NT2/D1 (cell line): ENCODE data around the gene RASD2.
"Not testable (repeated sequence)": the region's sequence is repeated elsewhere in the genome, so short reads cannot be mapped to it uniquely, and the experiment has no call there.

Experiments used
- DNase-seq: peaks from one replicate; pipeline ENCODE4 v3.0.0-alpha.2; 2011; ENCODE audit warnings: low read depth, low spot score
- H3K27me3 ChIP-seq: 2 replicates; pipeline ENCODE4 v1.6.0; 2011; ENCODE audit warnings: mild to moderate bottlenecking; ENCODE audit not compliant: insufficient read length, insufficient read depth
- H3K36me3 ChIP-seq: 2 replicates; pipeline ENCODE4 v1.6.1; 2011; ENCODE audit warnings: mild to moderate bottlenecking, low read length, mixed read lengths; ENCODE audit not compliant: insufficient read depth, insufficient read length
- H3K4me1 ChIP-seq: 2 replicates; pipeline ENCODE4 v1.5.1; 2011; ENCODE audit not compliant: insufficient read depth, insufficient read length
- H3K4me3 ChIP-seq: 2 replicates; pipeline ENCODE4 v1.5.1; 2011; ENCODE audit warnings: low read depth; ENCODE audit not compliant: insufficient read length
- H3K9ac ChIP-seq: 2 replicates; pipeline ENCODE4 v1.6.0; 2011; ENCODE audit warnings: low read depth; ENCODE audit not compliant: insufficient read length
- H3K9me3 ChIP-seq: 2 replicates; pipeline ENCODE4 v1.5.1; 2011; ENCODE audit warnings: mild to moderate bottlenecking, low read length; ENCODE audit not compliant: insufficient read depth
- SUZ12 ChIP-seq: IDR thresholded peaks from 2 replicates; pipeline ENCODE4 v1.6.1; 2011; ENCODE audit not compliant: insufficient read length, insufficient read depth; ENCODE audit errors: extremely low read depth
- YY1 ChIP-seq: IDR thresholded peaks from 2 replicates; pipeline ENCODE4 v1.6.1; 2011; ENCODE audit not compliant: insufficient read length, insufficient read depth
- ZNF274 ChIP-seq: IDR thresholded peaks from 2 replicates; pipeline ENCODE4 v1.6.1; 2011; ENCODE audit warnings: mild to moderate bottlenecking, low read depth, low read length

Gene RASD2, protein sequence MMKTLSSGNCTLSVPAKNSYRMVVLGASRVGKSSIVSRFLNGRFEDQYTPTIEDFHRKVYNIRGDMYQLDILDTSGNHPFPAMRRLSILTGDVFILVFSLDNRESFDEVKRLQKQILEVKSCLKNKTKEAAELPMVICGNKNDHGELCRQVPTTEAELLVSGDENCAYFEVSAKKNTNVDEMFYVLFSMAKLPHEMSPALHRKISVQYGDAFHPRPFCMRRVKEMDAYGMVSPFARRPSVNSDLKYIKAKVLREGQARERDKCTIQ

DNA sequence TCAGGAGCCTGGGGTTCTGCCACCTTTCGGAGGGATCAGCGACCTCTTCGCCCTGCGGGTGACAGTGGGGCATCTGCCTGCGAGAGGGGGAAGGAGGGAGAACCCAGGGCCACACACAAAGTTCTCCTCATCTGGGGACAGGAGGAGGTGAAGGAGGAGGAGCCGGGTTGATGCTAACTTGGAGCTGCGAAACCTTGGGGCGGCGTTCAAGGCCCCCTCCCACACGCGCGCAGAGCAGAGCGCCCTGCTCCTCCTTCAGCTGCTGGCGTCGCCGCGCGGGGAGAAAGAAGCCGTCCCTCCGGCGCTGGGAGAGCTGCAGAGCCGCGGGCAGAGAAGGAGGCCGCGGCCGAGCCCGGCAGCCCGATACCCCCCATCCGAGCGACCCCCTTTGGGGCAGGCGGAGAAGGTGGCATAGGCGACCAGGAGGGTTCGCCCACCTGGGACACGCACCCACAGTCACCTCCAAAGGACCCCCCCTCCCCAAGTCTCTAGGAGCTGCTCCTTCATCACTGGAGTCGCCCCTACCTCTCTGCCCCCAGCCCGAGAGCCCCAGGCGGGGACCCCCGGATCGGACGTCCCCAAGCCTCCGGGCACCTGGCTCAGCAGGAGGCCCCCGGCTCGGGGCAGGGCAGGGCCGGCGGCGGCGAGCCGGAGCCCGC, at the start of gene RASD2:
Gene RASD2, plus strand, starts transcription at position 237 of the 659 bp plus-strand sequence. CDS start 5,979 bp downstream, outside the sequence.
- Histone ChIP-seq H3K4me3 (peak within 1 kb of the TSS; percentile 61), H3K9me3 (no peaks in the 10 kb centered on the region), H3K27me3 (peaks cover 44% of the 10 kb centered on the region), H3K4me1 (peaks cover 12% of the 10 kb centered on the region), H3K9ac (peak within 1 kb of the TSS; percentile 56), H3K36me3 (no peaks in the 10 kb centered on the region)
- no peak for DNase-seq
- TF ChIP-seq ZNF274 (no peak), SUZ12 (no peak), YY1 (no peak)

DNA sequence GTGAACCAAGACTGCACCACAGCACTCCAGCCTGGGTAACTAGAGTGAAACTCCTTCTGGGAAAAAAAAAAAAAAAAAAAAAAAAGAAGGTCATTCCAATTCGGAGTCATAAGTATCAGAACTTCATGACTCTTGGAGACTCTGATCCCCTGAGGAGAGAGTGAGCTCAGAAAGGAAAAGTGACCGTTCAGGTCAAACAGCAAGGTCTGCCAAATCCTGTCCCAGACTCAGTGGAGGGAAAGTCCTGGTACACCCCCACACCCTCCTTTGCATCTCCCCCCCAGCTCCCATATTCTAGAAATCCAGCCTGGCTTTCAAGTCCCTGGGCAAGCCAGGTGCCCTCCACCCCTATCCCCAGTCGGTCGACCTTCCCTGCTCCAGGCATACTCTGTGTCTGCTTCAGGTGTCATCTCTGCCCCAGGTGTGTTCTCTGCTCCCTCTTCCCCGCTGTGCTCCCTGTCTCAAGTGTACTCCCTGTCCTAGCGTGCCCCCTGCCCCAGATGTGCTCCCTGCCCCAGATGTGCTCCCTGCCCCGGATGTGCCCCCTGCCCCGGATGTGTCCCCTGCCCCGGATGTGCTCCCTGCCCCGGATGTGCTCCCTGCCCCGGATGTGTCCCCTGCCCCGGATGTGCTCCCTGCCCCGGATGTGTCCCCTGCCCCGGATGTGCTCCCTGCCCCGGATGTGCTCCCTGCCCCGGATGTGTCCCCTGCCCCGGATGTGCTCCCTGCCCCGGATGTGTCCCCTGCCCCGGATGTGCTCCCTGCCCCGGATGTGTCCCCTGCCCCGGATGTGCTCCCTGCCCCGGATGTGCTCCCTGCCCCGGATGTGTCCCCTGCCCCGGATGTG, 49.3 kb upstream of the RASD2 start:
- H3K9ac ChIP-seq, DNase-seq, H3K4me3 ChIP-seq, H3K36me3 ChIP-seq, H3K9me3 ChIP-seq, H3K4me1 ChIP-seq: not testable (repeated sequence)
- H3K27me3 ChIP-seq: peaks cover 12% of the 10 kb centered on the region

DNA sequence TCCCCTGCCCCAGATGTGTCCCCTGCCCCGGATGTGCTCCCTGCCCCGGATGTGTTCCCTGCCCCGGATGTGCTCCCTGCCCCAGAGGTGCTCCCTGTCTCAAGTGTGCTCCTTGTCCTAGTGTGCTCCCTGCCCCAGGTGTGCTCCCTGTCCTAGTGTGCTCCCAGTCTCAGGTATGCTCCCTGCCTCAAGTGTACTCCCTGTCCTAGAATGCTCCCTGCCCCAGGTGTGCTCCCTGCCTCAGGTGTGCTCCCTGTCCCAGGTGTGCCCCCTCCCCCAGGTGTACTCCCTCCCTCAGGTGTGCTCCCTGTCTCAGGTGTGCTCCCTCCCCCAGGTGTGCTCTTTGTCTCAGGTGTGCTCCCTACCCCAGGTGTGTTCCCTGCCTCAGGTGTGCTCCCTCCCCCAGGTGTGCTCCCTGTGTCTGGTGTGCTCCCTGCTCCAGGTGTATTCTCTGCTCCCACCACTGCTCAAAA, 48.7 kb upstream of the RASD2 start:
- DNase-seq: no peak
- H3K9ac ChIP-seq: no peak overlapping the region
- peaks cover 12% of the 10 kb centered on the region for H3K27me3 ChIP-seq
- H3K36me3 ChIP-seq: no peaks in the 10 kb centered on the region
- H3K4me1 ChIP-seq: peaks cover 4% of the 10 kb centered on the region
- no peak overlapping the region for H3K4me3 ChIP-seq
- TF ChIP-seq SUZ12 (no peak), ZNF274 (no peak), YY1 (no peak)
- no peaks in the 10 kb centered on the region for H3K9me3 ChIP-seq

DNA sequence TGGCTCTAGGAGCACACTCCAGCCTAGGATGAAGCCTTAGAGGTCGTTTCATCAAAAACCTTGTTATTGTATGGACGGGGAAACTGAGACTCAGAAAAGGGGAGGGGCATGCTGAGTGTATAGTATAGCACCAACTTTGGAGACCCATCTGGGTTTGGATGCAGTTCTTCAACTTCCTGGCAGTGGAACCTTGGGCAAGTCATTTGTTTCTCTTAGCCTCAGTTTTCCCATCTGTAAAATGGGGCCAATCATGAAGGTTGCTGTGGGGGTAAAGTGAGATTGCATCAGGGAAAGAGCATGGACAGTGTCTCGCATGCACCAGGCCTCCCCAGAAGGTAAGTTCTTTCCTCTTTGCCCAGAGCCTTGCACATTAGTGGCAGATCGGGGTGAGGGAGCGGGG, 47.6 kb upstream of the RASD2 start:
- Histone ChIP-seq H3K9ac (no peak overlapping the region), H3K4me1 (peaks cover 4% of the 10 kb centered on the region), H3K36me3 (no peaks in the 10 kb centered on the region), H3K27me3 (peaks cover 16% of the 10 kb centered on the region), H3K9me3 (no peaks in the 10 kb centered on the region), H3K4me3 (no peak overlapping the region)
- no peak for TF ChIP-seq SUZ12
- no peak for TF ChIP-seq YY1
- TF ChIP-seq ZNF274: no peak
- DNase-seq: no peak

DNA sequence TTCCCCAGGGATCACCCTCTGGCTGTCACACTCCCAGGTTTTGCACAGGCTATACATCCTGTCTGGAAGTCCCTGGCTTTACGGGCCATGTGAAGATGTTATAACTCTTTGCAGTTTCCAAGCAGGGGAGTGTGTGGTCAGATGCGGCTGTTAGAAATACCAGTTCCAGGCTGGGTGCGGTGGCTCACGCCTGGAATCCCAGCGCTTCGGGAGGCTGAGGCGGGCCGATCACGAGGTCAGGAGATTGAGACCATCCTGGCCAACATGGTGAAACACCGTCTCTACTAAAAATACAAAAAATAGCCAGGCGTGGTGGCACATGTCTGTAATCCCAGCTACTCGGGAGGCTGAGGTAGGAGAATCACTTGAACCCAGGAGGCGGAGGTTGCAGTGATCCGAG, 44.9 kb upstream of the RASD2 start:
- not testable (repeated sequence) for H3K36me3 ChIP-seq, H3K9ac ChIP-seq, H3K4me3 ChIP-seq, H3K4me1 ChIP-seq, DNase-seq, H3K9me3 ChIP-seq
- peaks cover 12% of the 10 kb centered on the region for H3K27me3 ChIP-seq

DNA sequence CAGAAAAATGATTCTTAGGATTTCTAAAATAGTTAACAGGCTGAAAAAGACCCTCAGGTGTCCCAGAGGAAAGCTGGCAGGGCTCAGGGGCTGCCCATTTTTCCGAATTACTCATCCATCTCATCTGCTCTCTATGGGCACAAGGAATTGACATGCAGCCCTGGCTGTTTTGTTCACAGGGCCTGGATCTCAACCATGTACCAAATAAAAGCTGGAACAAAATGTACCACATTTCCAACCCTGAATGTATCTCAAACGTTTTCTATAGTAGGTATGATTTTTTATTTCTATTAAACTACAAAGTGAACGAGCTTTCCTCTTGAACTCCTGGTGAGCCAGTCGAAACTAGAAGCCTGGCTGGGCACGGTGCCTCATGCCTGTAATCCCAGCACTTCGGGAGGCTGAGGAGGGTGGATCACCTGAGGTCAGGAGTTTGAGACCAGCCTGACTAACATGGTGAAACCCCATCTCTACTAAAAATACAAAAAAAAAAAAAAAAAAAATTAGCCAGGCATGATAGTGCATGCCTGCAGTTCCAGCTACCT, 43.8 kb upstream of the RASD2 start:
- peaks cover 12% of the 10 kb centered on the region for H3K27me3 ChIP-seq
- no peak for TF ChIP-seq ZNF274
- TF ChIP-seq SUZ12: no peak
- no peak for TF ChIP-seq YY1
- DNase-seq: no peak
- H3K9ac ChIP-seq: no peak overlapping the region
- no peaks in the 10 kb centered on the region for H3K9me3 ChIP-seq
- H3K4me1 ChIP-seq: no peaks in the 10 kb centered on the region
- H3K4me3 ChIP-seq: no peak overlapping the region
- H3K36me3 ChIP-seq: no peaks in the 10 kb centered on the region
